Muscle layer of duodenum (tissue), 2 donors: ENCODE measurements around the gene HSPA14.
A peak's percentile ranks its signal among the peaks of the same experiment; 100 is the strongest.
"Not testable (repeated sequence)": the region's sequence is repeated elsewhere in the genome, so short reads cannot be mapped to it uniquely, and the experiment has no call there.

ENCODE experiments used
- H3K27ac ChIP-seq: one replicate; pipeline ENCODE4 v1.7.0; 2013; ENCODE audit warnings: mild to moderate bottlenecking, low read length
- H3K27me3 ChIP-seq: one replicate; pipeline ENCODE4 v1.7.0; 2013; ENCODE audit warnings: low read depth, mild to moderate bottlenecking, control low read depth, low read length
- H3K36me3 ChIP-seq, 2 donors: one replicate each; pipeline ENCODE4 v1.7.0; 2013; ENCODE audit warnings: low read length in 2 of 2, control low read depth in 1 of 2, mild to moderate bottlenecking in 1 of 2; ENCODE audit not compliant: insufficient read depth in 2 of 2, control insufficient read depth in 1 of 2
- H3K4me1 ChIP-seq, 2 donors: one replicate each; pipeline ENCODE4 v1.7.0; 2013; ENCODE audit warnings: low read length in 2 of 2, mild to moderate bottlenecking in 2 of 2, control low read depth in 1 of 2, moderate library complexity in 1 of 2; ENCODE audit not compliant: insufficient read depth in 2 of 2, control insufficient read depth in 1 of 2
- H3K4me3 ChIP-seq, 2 donors: one replicate each; pipeline ENCODE4 v1.7.0; 2013; ENCODE audit warnings: low read length in 2 of 2, low read depth in 1 of 2, mild to moderate bottlenecking in 1 of 2
- H3K9me3 ChIP-seq, 2 donors: one replicate each; pipeline ENCODE4 v1.7.0; 2013; ENCODE audit warnings: low read length in 2 of 2, control low read depth in 1 of 2, mild to moderate bottlenecking in 1 of 2; ENCODE audit not compliant: control insufficient read depth in 1 of 2
- donor health status: healthy.

Gene HSPA14

GRCh38 chr10:14904864-14905263, 66.8 kb downstream of the HSPA14 start:
- no peaks in the 10 kb centered on the region for H3K4me1 ChIP-seq
- H3K27ac ChIP-seq: no peak overlapping the region
- H3K36me3 ChIP-seq: peaks cover 19 to 24% of the 10 kb centered on the region in 2 donors
- no peak overlapping the region for H3K4me3 ChIP-seq
- no peaks in the 10 kb centered on the region for H3K9me3 ChIP-seq
- no peaks in the 10 kb centered on the region for H3K27me3 ChIP-seq

GRCh38 chr10:14905890-14906289, 67.8 kb downstream of the HSPA14 start:
- H3K4me1 ChIP-seq: no peaks in the 10 kb centered on the region
- H3K27me3 ChIP-seq: no peaks in the 10 kb centered on the region
- H3K9me3 ChIP-seq: no peaks in the 10 kb centered on the region
- no peak overlapping the region for H3K27ac ChIP-seq
- no peak overlapping the region for H3K4me3 ChIP-seq
- H3K36me3 ChIP-seq: peaks cover 29 to 31% of the 10 kb centered on the region in 2 donors

- no peaks in the 10 kb centered on the region for H3K4me1 ChIP-seq
- H3K9me3 ChIP-seq: no peaks in the 10 kb centered on the region
- H3K36me3 ChIP-seq: peaks cover 32 to 34% of the 10 kb centered on the region in 2 donors
These were observed 68.7 kb downstream of the HSPA14 start for GRCh38 chr10:14906765-14907164.

GRCh38 chr10:14907591-14907990, 69.5 kb downstream of the HSPA14 start:
- H3K27me3 ChIP-seq, H3K4me3 ChIP-seq, H3K9me3 ChIP-seq, H3K27ac ChIP-seq, H3K4me1 ChIP-seq: not testable (repeated sequence)
- H3K36me3 ChIP-seq: peaks cover 32 to 34% of the 10 kb centered on the region in 2 donors

More at GRCh38 chr10:14906765-14907164, 68.7 kb downstream of the HSPA14 start:
- Histone ChIP-seq H3K4me3 (no peak overlapping the region), H3K27ac (no peak overlapping the region), H3K27me3 (no peaks in the 10 kb centered on the region)

GRCh38 chr10:14909101-14909500, 71.0 kb downstream of the HSPA14 start:
- Histone ChIP-seq H3K27ac (no peak overlapping the region), H3K4me1 (no peaks in the 10 kb centered on the region), H3K36me3 (peaks cover 34 to 40% of the 10 kb centered on the region in 2 donors), H3K4me3 (no peak overlapping the region), H3K9me3 (no peaks in the 10 kb centered on the region), H3K27me3 (no peaks in the 10 kb centered on the region)

- Histone ChIP-seq H3K36me3 (peaks cover 38 to 56% of the 10 kb centered on the region in 2 donors), H3K4me1 (no peaks in the 10 kb centered on the region), H3K9me3 (peaks cover under 1 to 1% of the 10 kb centered on the region in 2 donors), H3K4me3 (no peak overlapping the region), H3K27me3 (no peaks in the 10 kb centered on the region), H3K27ac (no peak overlapping the region)
These were observed 72.8 kb downstream of the HSPA14 start for GRCh38 chr10:14910953-14911352.

GRCh38 chr10:14911801-14912200, 73.7 kb downstream of the HSPA14 start:
- H3K9me3 ChIP-seq: peaks cover 7 to 9% of the 10 kb centered on the region in 2 donors
- no peak overlapping the region for H3K4me3 ChIP-seq
- H3K27me3 ChIP-seq: no peaks in the 10 kb centered on the region
- H3K36me3 ChIP-seq: peaks cover 46 to 64% of the 10 kb centered on the region in 2 donors
- no peaks in the 10 kb centered on the region for H3K4me1 ChIP-seq
- no peak overlapping the region for H3K27ac ChIP-seq

GRCh38 chr10:14916600-14916999, 78.5 kb downstream of the HSPA14 start:
- Histone ChIP-seq H3K4me1 (no peaks in the 10 kb centered on the region), H3K36me3 (peaks cover 50 to 74% of the 10 kb centered on the region in 2 donors), H3K27me3 (no peaks in the 10 kb centered on the region)

GRCh38 chr10:14917827-14918226, 79.7 kb downstream of the HSPA14 start:
- no peak overlapping the region for H3K27ac ChIP-seq
- peaks cover 13 to 23% of the 10 kb centered on the region in 2 donors for H3K9me3 ChIP-seq
- peaks cover 60 to 85% of the 10 kb centered on the region in 2 donors for H3K36me3 ChIP-seq

More at GRCh38 chr10:14916600-14916999, 78.5 kb downstream of the HSPA14 start:
- Histone ChIP-seq H3K27ac (no peak overlapping the region), H3K9me3 (peaks cover 13 to 23% of the 10 kb centered on the region in 2 donors), H3K4me3 (no peak overlapping the region)

GRCh38 chr10:14918964-14919363, 80.9 kb downstream of the HSPA14 start:
- Histone ChIP-seq H3K27me3 (no peaks in the 10 kb centered on the region), H3K4me3 (no peak overlapping the region), H3K36me3 (peaks cover 69 to 90% of the 10 kb centered on the region in 2 donors), H3K9me3 (peaks cover 13 to 23% of the 10 kb centered on the region in 2 donors), H3K4me1 (no peaks in the 10 kb centered on the region), H3K27ac (no peak overlapping the region)

More at GRCh38 chr10:14917827-14918226, 79.7 kb downstream of the HSPA14 start:
- Histone ChIP-seq H3K4me1 (no peaks in the 10 kb centered on the region), H3K27me3 (no peaks in the 10 kb centered on the region), H3K4me3 (peak overlapping the region in 1 of 2 donors; percentile 18)
